Measurements from ENCODE around the gene SLFN5.

SLFN5 gene

DNA sequence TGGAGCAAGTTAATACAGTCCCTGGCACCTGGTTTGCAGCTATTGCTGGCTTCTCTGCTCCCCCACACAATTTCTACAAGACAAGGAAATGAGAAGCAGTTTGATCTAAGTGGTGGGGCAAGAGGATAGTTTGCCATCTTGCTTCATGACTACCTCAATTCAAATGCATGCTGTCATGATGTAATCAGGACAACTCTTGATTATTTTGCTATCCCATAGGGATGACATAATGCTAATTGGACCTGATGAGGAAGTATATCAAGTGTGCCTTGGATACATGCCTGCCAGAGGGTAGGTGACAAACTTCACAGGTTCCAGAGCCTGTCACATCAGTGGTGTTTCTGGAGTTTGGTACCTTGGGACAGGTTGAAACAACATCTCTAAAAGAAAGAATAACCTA, 40.9 kb downstream of the SLFN5 start:
- Histone ChIP-seq H3K27ac (no peak overlapping the region), H3K4me3 (no peak overlapping the region)
- TF ChIP-seq, protein P1, sequence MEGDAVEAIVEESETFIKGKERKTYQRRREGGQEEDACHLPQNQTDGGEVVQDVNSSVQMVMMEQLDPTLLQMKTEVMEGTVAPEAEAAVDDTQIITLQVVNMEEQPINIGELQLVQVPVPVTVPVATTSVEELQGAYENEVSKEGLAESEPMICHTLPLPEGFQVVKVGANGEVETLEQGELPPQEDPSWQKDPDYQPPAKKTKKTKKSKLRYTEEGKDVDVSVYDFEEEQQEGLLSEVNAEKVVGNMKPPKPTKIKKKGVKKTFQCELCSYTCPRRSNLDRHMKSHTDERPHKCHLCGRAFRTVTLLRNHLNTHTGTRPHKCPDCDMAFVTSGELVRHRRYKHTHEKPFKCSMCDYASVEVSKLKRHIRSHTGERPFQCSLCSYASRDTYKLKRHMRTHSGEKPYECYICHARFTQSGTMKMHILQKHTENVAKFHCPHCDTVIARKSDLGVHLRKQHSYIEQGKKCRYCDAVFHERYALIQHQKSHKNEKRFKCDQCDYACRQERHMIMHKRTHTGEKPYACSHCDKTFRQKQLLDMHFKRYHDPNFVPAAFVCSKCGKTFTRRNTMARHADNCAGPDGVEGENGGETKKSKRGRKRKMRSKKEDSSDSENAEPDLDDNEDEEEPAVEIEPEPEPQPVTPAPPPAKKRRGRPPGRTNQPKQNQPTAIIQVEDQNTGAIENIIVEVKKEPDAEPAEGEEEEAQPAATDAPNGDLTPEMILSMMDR (IDR thresholded peaks at IDR 0.05) = no peak
- no peak for DNase-seq (ENCODE audit: low spot score)

DNA sequence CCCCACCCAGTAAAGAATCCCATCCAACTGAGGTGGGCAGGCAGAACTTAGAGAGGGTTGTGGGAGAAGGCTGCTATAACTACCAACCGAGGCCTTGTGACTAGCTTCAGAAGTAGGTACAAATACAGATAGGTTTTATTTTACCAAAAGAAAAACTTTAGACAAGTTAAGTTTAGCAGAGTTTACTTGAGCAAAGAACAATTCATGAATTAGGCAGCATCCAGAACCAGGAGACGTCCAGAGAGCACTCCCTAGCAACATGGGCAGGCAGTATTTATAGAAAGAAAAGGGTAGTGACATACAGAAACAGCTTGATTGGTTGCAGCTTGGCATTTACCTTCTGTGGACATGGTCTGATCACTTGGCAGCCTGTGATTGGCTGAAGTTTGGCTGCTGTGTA, 42.1 kb downstream of the SLFN5 start:
- Histone ChIP-seq H3K27ac (no peak overlapping the region), H3K4me3 (no peak overlapping the region)
- TF ChIP-seq, protein P1 (IDR thresholded peaks at IDR 0.05) = no peak
- DNase-seq (ENCODE audit: low spot score) = no peak

DNA sequence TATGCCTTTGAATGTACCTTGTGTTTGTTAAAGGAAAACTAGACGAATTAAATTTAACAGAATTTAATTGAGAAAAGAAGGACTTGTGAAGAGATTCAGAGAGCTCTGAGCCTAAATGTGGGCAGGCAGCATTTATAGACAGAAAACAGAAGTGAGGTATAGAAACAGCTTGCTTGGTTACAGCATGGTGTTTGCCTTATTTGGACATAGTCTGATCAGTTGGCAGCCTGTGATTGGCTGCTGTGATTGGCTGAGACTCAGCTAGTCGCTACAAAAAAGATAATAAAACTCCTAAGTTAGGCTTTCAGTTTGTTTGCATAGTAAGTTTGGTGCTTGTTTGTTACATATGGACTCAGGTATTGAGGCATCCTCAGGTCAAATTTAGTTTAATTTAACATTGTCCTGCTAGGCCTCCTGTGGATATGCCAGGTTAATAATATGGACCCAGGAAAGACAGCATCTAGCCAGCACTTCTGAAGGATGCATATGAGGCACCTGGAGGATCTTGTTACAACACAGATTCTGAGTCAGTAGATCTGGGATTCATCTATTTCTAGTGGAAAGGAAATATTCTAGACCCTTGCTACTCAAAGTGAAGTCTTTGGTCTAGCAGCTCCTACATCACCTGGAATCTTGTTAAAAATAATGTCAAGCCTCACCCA, 43.4 kb downstream of the SLFN5 start:
- Histone ChIP-seq H3K4me3 (no peak overlapping the region), H3K27ac (no peak overlapping the region)
- TF ChIP-seq, protein P1 (IDR thresholded peaks at IDR 0.05) = no peak
- no peak for DNase-seq (ENCODE audit: low spot score)

DNA sequence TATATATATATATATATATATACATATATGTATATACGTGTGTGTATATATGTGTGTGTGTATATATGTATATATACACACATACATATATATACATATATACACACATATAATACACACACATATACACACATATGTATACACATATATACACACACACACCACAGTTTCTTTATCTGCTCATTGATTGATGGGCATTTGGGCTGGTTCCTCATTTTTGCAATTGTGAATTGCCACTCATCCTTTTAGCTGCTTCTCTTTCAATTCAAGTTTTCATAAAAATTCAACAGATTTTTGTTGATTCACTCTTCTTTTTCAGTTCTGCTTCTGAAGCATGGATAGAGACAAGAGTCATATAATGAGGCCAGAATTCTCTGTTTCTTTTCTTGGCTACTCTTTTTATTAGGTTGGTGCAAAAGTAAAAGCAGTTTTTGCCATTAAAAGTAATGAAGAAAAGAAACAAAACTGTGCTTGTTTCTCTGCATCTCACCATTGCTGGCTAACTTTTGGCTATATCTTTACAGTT, 44.5 kb downstream of the SLFN5 start:
- TF ChIP-seq, protein P1 (IDR thresholded peaks at IDR 0.05) = no peak
- Histone ChIP-seq H3K4me3 (no peak overlapping the region), H3K27ac (no peak overlapping the region)
- DNase-seq (ENCODE audit: low spot score) = no peak

DNA sequence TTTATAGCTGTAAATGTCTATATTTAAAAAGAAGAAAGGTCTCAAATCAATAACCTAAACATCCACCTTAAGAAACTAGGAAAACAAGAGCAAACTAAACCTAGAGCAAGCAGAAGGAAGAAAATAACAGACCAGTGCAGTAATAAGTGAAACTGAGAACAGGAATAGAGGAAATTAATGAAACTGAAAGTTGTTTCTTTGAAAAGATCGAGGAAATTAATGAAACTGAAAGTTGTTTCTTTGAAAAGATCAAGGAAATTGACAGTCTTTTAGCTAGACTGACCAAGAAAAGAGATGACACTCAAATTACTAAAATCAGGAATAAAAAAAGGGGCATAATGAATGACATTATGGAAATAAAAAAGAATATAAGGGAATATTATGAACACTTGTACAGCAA, 46.4 kb downstream of the SLFN5 start:
- Histone ChIP-seq H3K4me3 (no peak overlapping the region), H3K27ac (no peak overlapping the region)
- DNase-seq (ENCODE audit: low spot score) = no peak
- TF ChIP-seq, protein P1 (IDR thresholded peaks at IDR 0.05) = no peak

DNA sequence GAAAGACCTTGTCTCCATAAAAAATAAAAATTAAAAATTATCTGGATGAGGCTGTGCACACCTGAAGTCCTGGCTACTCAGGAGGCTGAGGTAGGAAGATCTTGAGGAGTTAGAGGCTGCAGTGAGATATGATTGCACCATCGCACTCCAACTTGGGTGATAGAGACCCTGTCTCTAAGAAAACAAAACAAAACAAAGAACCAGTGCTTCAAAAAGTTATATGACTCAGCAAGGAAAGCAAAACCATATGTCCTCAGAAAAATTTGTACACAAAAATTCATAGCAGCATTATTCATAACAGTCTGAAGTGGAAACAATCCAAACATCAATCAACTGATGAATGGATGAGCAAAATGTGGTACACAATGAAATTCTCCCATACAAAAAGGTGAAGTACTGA, 48.9 kb downstream of the SLFN5 start:
- H3K27ac ChIP-seq = no peak overlapping the region
- no peak for DNase-seq (ENCODE audit: low spot score)
- H3K4me3 ChIP-seq = no peak overlapping the region
- TF ChIP-seq, protein P1 (IDR thresholded peaks at IDR 0.05) = no peak

DNA sequence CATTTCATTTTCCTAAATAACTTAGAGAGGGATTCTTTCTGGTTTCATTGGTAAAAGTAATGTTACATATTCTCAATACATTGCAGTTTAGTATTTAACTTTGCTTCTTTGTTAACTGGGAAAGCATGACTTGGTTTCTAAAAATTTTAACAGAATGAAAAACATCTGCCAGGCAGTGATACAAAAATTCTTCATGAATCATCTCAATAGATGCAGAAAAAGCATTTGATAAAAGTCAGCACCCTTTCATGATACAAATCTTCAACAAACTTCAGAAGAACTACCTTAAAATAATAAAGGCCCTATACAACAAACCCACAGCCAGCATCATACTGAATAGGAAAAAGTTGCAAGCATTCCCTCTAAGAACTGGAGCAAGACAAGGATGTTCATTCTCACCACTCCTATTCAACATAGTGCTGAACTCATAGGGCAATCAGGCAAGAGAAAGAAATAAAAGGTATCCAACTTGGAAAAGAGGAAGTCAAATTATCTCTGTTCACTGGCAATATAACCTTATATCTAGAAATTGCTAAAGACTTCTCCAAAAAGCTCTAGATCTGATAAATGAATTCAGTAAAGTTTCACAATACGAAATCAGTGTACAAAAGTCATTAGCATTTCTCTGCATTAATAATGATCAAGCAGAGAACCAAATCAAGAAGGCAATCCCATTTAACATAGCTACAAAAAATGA, 50.4 kb downstream of the SLFN5 start:
- TF ChIP-seq, protein P1 (IDR thresholded peaks at IDR 0.05) = no peak
- DNase-seq (ENCODE audit: low spot score) = no peak
- no peak overlapping the region for H3K4me3 ChIP-seq
- no peak overlapping the region for H3K27ac ChIP-seq
